Smooth muscle cell (in vitro differentiated cells): ENCODE data around the gene PWWP2B. TPM values are rescaled to one million over a fixed set of nuclear protein-coding genes. Genes with fewer than 3 reads are reported as not detected.

Experiments used
- DNase-seq: peaks from one replicate; lab custom pipeline; 2025; ENCODE audit not compliant: unreplicated experiment; lab: John Stamatoyannopoulos, UW
- H2AFZ ChIP-seq: fragments of 200-600 bp; sonication (generic); 2 replicates; pipeline ENCODE4 v1.6.0; 2016; ENCODE audit warnings: antibody characterized with exemption, low read depth, mild to moderate bottlenecking
- H3F3A ChIP-seq: fragments of 200-600 bp; sonication (generic); 2 replicates; pipeline ENCODE4 v1.6.0; 2017; ENCODE audit warnings: antibody characterized with exemption, low read depth
- H3K27ac ChIP-seq: fragments of 200-600 bp; sonication (generic); 2 replicates; pipeline ENCODE4 v1.5.1; 2016; ENCODE audit warnings: low read depth, mild to moderate bottlenecking
- H3K27me3 ChIP-seq: fragments of 200-600 bp; sonication (generic); 2 replicates; pipeline ENCODE4 v1.6.1; 2016; ENCODE audit warnings: low read depth, mild to moderate bottlenecking
- H3K36me3 ChIP-seq: fragments of 200-600 bp; sonication (generic); 2 replicates; pipeline ENCODE4 v1.5.1; 2016; ENCODE audit warnings: low read depth
- H3K4me1 ChIP-seq: fragments of 200-600 bp; sonication (generic); 2 replicates; pipeline ENCODE4 v1.5.1; 2016; ENCODE audit warnings: low read depth
- H3K4me2 ChIP-seq: fragments of 200-600 bp; sonication (generic); 2 replicates; pipeline ENCODE4 v1.6.0; 2016; ENCODE audit warnings: mild to moderate bottlenecking
- H3K4me3 ChIP-seq: fragments of 200-600 bp; sonication (generic); 2 replicates; pipeline ENCODE4 v1.5.1; 2016; ENCODE audit warnings: mild to moderate bottlenecking
- H3K79me2 ChIP-seq: fragments of 200-600 bp; sonication (generic); 2 replicates; pipeline ENCODE4 v1.6.0; 2016; ENCODE audit warnings: low read depth, mild to moderate bottlenecking
- H3K9ac ChIP-seq: fragments of 200-600 bp; sonication (generic); 2 replicates; pipeline ENCODE4 v1.6.0; 2016; ENCODE audit warnings: low read depth
- H3K9me3 ChIP-seq: fragments of 200-600 bp; sonication (generic); replicated peaks from 2 replicates; pipeline ENCODE4 v1.5.1; 2016; ENCODE audit warnings: low read depth
- H4K20me1 ChIP-seq: fragments of 200-600 bp; sonication (generic); 2 replicates; pipeline ENCODE4 v1.6.0; 2016; ENCODE audit warnings: low read depth
- WGBS: methylation state at CpG from one replicate; pipeline ENCODE4 v1.1.7; 2016; ENCODE audit warnings: low lambda C conversion rate; 5-methylcytosine and 5-hydroxymethylcytosine counted together
- polyA plus RNA-seq: library from polyadenylated mRNA; unstranded; fragments of >200 nt; fragmentation: Nextera tagmentation; extraction: Ambion mirVana; gene quantifications from 2 replicates; pipeline ENCODE4 v1.2.1, GENCODE V29; 2016
- total RNA-seq: library from RNA; depleted of rRNA; stranded (reverse); fragments of >200 nt; gene quantifications from 2 replicates; pipeline ENCODE4 v1.2.3, GENCODE V29; 2014
- TF ChIP-seq, protein P1 (sequence below): fragments of 200-600 bp; sonication (generic); IDR thresholded peaks from 2 replicates; pipeline ENCODE4 v1.5.1; 2017; ENCODE audit warnings: borderline replicate concordance, mild to moderate bottlenecking, antibody characterized with exemption; ENCODE audit not compliant: insufficient read depth, poor library complexity, severe bottlenecking

PWWP2B gene
- total and polyA plus RNA-seq, 2 experiments from 2014 or later: 8.3 to 13.2 TPM

DNA sequence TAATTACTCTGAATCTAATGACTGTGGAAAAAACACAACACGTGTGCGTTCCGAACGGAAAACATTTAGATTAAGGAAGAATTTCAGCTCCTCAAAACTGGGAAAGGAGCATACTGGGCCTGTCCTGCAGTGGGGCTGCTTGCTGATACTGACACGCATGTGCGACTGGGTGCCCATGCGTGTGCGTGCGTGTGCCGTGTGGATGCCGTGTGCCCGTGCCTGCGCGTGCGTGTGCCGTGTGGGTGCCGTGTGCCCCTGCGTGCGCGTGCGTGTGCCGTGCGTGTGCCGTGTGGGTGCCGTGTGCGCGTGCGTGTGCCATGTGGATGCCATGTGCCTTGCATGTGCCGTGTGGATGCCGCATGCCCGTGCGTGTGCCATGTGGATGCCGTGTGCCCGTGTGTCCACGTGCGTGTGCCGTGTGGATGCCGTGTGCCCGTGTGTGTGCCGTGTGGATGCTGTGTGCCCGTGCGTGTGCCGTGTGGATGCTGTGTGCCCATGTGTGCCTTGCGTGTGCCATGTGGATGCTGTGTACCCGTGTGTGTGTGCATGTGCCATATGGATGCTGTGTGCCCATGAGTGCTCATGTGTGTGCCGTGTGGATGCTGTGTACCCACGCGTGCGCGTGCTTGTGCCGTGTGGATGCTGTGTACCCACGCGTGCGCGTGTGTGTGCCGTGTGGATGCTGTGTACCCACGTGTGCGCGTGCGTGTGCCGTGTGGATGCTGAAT, 28.2 kb downstream of the PWWP2B start:
- Histone ChIP-seq H3K27me3 (no peaks in the 10 kb centered on the region), H2AFZ (no peak overlapping the region), H3K4me3 (no peak overlapping the region), H3K4me2 (no peak overlapping the region), H4K20me1 (no peaks in the 10 kb centered on the region), H3K27ac (no peak overlapping the region), H3F3A (no peaks in the 10 kb centered on the region), H3K9ac (no peak overlapping the region), H3K9me3 (no peaks in the 10 kb centered on the region), H3K36me3 (no peaks in the 10 kb centered on the region), H3K79me2 (no peaks in the 10 kb centered on the region), H3K4me1 (peaks cover 12% of the 10 kb centered on the region)
- TF ChIP-seq, protein P1, sequence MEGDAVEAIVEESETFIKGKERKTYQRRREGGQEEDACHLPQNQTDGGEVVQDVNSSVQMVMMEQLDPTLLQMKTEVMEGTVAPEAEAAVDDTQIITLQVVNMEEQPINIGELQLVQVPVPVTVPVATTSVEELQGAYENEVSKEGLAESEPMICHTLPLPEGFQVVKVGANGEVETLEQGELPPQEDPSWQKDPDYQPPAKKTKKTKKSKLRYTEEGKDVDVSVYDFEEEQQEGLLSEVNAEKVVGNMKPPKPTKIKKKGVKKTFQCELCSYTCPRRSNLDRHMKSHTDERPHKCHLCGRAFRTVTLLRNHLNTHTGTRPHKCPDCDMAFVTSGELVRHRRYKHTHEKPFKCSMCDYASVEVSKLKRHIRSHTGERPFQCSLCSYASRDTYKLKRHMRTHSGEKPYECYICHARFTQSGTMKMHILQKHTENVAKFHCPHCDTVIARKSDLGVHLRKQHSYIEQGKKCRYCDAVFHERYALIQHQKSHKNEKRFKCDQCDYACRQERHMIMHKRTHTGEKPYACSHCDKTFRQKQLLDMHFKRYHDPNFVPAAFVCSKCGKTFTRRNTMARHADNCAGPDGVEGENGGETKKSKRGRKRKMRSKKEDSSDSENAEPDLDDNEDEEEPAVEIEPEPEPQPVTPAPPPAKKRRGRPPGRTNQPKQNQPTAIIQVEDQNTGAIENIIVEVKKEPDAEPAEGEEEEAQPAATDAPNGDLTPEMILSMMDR: no peak
- 97% methylated on average over 61 of the region's 61 CpGs for WGBS
- no peak for DNase-seq

DNA sequence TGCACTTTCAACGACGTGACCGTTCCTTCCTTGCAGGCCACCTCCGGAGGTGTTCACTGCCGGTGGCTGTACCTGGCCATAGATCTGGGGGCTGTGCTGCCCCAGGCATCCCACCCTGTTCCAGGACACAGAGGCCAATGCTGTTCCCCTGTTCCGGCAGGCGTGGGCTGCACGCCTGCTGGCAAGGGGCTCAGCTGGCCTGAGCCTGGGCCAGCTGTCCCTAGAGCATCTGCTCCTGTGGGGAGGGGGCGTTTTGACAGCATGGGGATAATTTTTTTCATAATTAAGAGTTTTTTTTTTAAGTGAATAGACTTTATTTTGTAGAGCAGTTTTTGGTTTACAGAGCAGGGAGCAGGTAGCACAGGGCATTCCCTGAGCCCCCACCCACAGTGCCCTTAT, 28.8 kb downstream of the PWWP2B start:
- Histone ChIP-seq H3K27ac (no peak overlapping the region), H3K79me2 (no peaks in the 10 kb centered on the region), H3K9me3 (no peaks in the 10 kb centered on the region), H3K4me2 (no peak overlapping the region), H3K4me3 (no peak overlapping the region), H4K20me1 (no peaks in the 10 kb centered on the region), H2AFZ (no peak overlapping the region), H3K27me3 (no peaks in the 10 kb centered on the region), H3K4me1 (peaks cover 12% of the 10 kb centered on the region), H3K36me3 (no peaks in the 10 kb centered on the region), H3K9ac (no peak overlapping the region), H3F3A (no peaks in the 10 kb centered on the region)
- WGBS: over 99% methylated on average over 9 of the region's 9 CpGs
- TF ChIP-seq, protein P1: no peak
- no peak for DNase-seq

DNA sequence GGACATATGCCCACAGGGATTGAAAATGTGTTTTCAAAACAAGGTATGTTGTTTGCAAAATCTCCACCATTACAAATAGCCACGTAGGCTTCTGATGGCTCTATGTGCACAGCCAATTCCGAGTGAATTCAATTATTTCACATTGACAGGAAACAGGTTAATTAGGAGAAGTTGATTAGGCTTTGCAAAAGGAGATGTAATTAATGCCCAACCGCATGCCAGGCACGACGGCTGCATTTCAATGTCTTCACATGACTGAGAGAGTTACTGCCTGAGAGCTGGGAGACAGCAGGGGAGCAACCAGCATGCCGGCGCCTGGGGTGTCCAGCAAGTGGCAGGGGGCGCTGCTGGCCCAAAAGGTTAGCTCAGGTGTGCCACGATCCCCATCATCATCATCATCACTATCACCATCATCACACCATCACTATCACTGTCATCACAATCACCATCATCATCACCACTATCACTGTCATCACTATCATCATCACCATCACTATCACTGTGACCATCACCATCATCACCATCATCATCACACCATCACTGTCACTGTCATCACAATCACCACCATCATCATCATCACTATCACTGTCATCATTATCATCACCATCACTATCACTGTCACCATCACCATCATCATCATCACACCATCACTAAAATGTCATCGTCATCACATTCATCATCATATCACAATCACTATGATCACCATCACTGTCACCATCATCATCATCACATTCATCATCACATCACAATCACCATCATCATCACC, 30.2 kb downstream of the PWWP2B start:
- H3K9me3 ChIP-seq: no peaks in the 10 kb centered on the region
- H3K79me2 ChIP-seq: no peaks in the 10 kb centered on the region
- H3F3A ChIP-seq: no peaks in the 10 kb centered on the region
- no peaks in the 10 kb centered on the region for H3K36me3 ChIP-seq
- H3K27ac ChIP-seq: no peak overlapping the region
- H2AFZ ChIP-seq: no peak overlapping the region
- DNase-seq: no peak
- WGBS: 94% methylated on average over 10 of the region's 10 CpGs
- TF ChIP-seq, protein P1: no peak
- H3K4me3 ChIP-seq: no peak overlapping the region
- H3K4me2 ChIP-seq: no peak overlapping the region
- no peak overlapping the region for H3K9ac ChIP-seq
- H4K20me1 ChIP-seq: no peaks in the 10 kb centered on the region
- no peaks in the 10 kb centered on the region for H3K27me3 ChIP-seq
- H3K4me1 ChIP-seq: no peaks in the 10 kb centered on the region
